Prostate gland (tissue), 2 donors: ENCODE data around the gene LOX. TPM values are rescaled to one million over a fixed set of nuclear protein-coding genes. Genes with fewer than 3 reads are reported as not detected.

Source experiments
- total RNA-seq, 2 donors: library from RNA; depleted of rRNA; stranded (reverse); fragments of >200 nt; gene quantifications; one replicate each; pipeline ENCODE4 v1.1.0, GENCODE V29; 2016

LOX gene
- total RNA-seq, 2 donors from 2014 or later, result 2.8 to 9.1 TPM

Other genes with a start within 250 kb of the LOX start
- gene FTMT, start 226.4 kb downstream of the LOX start, total RNA-seq, result 1 to 10 TPM in 1 of 2 donors, not detected in 1; 3.9 TPM
- gene SRFBP1, start 116.3 kb downstream of the LOX start, total RNA-seq, result 10 to 100 TPM; 11.5 to 12.6 TPM
- gene ZNF474, start 51.3 kb upstream of the LOX start, total RNA-seq, result 1 to 10 TPM in 1 of 2 donors, not detected in 1; 1.7 TPM
- gene SNCAIP, start 234.0 kb upstream of the LOX start, total RNA-seq, result 1 to 10 TPM; 5.1 to 8.2 TPM